ENCODE measurements around the gene ENO4.

Gene ENO4

DNA sequence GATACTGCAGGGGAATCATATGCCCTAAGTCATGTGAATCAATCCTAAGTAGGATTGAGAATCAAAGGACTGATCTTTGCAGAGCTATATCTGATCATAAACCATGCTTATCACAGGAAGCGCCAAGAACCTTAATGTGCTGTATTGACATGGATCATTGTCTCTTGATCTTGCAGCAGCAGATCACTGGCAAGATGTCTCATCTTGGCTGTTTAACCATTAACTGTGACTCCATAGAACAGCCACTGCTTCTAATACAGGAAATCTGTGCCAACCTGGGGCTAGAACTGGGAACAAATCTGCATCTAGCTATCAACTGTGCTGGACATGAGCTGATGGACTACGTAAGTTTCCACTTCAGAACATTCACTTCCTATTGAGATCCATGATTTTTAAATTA, 21.6 kb downstream of the ENO4 start:
- DNase-seq = no peak

DNA sequence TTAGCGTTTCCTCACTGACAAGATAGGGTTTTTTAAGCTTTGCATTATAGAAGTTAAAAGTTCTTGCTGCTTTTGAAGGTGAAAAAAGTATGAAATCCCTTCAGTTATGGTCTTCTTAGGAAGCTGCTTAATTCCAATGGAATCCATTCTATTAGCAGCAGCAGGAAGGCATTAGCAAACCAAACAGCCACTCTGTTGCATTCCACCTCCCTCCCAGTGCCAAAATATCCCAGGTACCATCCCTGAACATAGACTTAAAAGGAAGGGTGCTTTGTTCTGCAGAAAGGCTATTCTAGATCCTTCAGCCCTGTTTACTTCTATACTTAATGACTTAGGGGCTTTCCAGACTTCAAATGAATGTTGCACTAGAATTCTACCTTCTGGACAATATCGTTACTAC, 23.8 kb downstream of the ENO4 start:
- no peak for DNase-seq

DNA sequence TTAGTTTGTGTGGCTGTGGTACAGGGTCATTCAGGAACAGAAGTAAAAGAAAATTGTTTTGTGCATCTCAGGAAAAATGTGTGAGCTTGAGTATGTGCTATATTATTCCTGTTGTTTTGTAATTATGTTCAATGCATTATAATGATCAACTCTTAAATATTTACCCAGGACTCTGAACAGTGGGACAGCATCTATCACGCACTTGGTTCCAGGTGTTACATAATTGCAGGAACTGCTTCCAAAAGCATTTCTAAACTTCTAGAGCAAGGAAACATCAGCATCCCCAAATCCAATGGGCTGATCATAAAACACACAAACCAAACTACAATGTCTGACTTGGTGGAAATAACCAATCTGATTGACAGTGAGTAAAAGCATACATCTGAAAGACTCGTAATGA, 26.6 kb downstream of the ENO4 start:
- DNase-seq = no peak

DNA sequence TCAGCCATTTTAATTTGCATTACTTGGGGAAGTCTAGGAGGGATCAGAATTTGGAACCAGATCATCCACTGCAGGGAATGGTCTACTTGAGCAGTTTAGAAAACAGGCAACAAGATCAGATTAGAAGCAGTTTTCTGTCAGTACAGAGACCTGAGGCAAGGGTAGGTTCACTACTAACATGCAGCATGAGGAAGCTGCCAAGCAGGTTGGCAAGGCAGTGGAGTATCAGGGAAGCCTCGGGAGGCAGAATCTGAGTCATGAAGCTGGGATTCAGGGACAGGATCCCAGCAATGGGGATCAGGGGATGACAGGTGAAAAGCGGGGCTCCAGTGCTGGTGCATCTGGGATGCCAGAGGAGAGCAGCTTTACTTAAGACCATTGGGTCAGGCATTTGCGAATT, 28.1 kb downstream of the ENO4 start:
- no peak for DNase-seq

DNA sequence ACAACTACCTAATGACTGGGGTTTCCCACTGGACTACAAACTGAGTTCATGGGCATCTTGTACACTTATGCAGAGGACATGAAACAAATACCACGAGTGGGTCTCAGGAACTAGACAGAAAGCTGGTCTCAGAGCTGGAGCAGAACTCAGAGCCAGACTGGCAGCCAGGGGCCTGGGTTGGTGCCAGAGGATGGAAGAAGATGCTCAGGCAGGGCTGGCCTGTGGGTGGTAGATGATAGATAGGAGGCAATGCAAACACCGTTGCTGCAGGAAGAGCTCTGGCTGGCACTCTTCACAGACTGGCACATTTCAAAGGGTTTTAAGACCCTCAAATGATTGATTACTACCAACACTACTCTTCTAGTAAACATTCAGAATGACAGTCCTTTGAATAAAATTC, 28.8 kb downstream of the ENO4 start:
- no peak for DNase-seq

DNA sequence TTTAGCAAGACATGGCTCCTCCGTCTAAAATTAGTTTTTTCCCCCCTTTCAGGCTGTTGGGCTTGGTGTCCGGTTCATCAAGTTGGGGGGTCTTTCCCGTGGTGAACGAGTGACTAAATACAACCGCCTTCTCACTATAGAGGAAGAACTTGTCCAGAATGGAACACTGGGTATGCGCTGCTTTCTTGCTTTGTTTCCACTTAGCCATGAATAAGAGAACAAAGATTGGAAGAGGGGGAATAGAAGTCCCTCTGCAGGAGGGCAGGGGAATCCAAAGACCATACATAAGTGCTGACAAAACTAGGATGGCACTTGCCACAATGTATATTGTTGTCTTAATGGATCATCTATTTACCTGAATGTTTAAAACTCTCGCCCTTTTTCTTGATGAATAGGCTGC, 30.5 kb downstream of the ENO4 start:
- no peak for DNase-seq

DNA sequence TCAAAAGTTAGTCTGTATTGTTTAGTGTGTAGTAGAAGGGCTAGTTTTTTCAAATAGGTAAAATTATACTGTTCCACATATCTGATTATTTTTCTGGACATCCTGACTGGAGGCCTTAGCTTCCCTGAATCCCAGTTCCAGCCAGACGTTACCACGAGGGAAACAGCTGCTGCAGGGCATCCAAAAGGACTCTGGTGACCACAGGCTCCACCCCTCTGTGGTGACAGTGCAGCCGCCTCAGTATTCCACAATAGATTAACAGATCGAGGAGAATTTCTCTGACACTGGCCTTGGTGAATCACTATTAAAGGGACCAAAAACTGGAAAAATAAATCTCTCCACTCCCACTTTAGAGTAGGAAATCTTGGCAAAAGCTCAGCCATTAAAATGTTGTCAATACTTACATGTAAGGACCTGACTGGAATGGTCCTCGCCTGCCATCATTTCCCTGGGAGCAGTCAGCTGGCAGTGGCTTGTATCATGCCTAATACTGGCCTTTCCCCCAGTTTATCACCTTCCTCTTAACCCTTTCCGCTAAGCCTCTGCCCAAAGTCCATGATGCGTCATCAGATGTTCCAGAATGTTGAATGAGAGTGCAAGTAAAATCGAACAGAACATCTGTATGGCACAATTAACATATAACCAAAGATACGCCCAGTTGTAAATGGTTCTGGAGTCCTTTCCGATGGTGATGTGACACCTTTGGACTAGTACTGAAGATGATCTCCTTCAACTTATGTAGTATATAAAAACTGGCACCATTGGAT, 31.6 kb downstream of the ENO4 start:
- no peak for DNase-seq

DNA sequence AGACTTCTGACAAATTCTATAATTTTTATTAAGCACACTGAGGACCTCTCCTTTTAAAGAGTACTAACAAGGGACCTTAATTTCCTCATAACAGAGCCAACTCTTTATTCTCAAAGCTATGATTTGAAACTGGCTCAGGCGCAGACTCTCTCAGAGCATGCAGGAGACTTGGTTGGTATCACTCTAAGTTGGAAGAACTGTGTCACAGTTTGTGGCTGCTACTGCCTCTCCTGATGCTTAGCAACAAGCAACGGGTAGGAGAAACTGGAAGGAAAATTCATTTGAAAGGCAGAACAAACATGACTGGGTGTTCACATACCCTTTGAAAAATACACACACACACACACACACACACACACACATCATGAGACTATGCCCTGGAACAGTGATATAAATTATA, 33.3 kb downstream of the ENO4 start:
- no peak for DNase-seq

DNA sequence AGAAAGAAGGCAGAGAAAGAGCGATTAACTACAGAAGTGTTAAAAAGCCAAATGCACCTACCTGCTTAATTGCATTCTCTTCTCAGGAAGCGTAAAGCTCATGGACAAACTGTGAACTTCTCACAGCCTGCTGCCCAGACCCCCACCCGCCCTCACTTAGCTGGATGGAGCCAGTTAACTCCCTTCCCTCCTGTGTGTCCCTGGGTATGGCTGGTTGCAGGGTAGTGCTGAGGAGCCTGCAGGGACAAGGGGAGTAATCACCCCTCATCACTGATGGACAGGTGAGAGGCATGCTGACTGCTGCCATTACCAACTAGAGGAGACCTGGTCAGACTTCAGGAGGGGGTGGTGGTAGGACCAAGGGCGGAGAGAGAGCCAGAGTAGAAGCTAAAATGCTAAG, 37.5 kb downstream of the ENO4 start:
- DNase-seq = no peak

DNA sequence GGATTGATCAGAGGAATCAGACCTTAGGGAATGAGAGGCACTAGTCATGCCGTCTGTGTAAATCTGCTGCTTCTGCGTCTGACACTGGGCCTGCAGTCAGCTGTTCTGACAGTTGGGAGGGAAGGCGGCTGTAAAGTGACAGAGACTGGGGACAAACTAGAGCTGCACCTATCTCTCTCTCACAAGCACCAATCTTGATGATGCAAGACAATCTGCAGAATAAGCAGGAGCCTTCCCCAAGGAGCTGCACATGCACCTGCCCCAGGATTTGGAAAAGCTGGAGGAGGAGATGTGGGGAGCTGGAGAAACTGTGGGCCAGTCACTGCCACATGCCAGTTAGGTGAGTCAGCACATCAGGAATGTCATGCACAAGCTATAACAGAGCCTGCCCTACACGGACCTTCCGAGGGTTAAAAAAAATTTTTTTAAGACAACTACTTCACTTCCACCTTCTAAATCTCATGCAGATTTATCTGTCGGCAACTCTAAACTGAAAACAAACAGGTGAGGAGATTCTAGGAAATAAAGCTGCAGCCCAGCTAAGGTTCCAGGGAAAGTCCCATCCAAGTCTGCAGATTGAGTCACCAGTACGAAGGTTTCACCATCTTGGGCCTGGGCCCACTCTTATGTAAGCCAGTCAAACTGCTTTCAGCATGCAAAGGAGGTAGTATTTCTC, 39.2 kb downstream of the ENO4 start:
- no peak for DNase-seq

DNA sequence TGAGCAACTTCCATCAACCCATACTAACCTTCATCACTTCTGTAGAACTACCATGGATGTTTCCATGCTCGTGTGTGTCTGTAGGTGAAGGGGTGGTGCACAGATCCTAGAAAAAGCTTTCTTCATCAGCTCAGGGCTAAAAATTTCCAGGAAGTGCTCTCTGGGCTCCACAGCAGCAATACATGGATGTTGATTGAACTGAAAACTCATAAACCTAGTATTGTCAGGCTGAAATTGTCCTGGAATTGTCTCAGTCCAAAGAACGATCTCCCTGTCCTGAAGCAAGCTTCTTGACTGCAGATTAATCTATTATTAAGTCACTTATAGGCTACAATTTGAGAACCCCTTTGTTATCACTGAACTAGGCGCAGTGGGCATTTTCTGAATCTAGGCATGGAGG, 39.8 kb downstream of the ENO4 start:
- DNase-seq = no peak

DNA sequence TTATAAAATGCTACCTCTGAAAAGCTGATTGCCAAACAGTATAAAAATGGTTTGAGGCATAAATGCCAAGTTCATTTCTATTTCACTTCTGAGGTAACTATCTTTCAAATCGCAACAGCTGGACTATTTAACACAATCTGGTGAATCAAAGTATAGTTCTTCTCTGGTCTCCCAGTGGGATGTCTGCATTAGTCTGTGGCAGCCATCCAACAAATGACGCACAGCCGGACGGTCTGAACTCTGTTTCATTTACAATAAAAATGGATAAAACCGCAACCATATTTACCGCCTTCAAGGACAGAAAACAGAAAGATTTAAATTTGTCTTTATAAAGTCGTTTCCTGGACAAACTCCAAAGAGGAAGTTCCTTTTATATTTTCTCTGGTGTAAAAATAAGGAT, 41.9 kb downstream of the ENO4 start:
- no peak for DNase-seq

DNA sequence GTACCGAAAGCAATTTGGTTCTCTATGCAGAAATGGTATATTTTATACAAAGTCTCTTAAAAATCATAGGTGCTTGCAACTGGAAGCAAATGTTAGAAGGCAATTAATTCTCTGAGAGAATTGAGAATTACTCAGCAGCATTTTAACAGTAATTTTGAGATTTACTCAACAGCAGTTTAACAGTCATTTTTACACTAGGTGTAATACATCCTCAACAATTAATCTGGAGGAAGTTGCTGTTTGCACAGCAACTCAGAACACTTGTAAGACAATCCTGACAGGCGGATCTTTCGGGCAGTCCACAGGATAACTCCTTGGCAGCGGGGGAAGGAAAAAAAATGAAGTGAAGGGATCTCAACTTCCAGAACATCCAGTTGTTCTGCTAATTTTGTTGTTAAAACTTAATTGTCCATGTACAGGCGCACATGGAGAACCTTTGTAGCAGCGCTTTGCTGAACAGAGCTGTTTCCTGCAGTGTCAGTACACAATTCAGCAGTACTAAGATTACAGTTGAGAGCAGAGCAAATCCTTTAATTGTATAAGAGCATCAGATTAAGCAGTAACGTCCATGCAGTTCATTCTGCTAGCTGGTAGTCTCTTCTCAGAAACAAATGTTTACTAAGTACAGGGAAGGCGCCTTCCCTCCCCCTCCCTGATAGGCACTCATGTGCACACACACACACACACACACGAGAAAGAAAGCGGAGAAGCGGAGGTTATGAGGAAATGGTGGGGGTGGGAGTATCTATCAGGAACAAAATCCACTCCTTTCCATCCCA, 43.8 kb downstream of the ENO4 start:
- DNase-seq = peak; percentile 31

DNA sequence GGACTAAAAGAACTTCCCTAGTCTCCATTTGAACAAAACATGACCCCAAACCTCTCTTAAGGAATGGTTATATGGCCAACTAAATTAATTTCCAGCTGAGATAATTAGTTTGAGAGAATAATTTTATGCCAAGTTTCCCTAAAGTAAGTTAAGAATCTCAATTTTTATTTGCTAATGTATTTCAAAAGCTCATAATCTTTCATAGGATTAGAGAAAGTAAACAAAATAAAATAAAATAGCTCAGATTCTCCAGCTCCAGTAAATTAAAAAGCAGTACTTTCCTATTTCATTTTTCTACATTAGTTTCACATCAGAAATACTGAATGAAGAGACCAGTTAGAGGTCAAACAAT, 44.4 kb downstream of the ENO4 start:
- DNase-seq = no peak

DNA sequence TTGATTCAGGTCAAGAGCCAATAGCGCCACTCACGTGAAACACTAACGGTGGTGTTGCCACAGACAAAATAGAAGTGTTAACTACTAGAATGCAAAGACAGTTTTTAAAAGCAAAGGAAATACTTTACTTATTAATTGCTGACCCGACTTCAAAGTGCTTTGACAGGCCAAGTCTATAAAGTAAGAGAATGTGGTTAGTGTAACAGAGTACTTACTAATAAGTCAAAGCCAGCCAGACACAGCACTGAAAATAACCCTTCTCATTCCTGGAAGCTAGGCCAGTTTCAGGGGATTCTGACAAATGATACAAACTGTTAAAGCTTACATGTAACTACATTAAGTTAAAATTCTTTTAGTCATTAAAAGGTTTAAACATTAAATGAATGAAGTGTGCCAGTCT, 50.3 kb downstream of the ENO4 start:
- no peak for DNase-seq

DNA sequence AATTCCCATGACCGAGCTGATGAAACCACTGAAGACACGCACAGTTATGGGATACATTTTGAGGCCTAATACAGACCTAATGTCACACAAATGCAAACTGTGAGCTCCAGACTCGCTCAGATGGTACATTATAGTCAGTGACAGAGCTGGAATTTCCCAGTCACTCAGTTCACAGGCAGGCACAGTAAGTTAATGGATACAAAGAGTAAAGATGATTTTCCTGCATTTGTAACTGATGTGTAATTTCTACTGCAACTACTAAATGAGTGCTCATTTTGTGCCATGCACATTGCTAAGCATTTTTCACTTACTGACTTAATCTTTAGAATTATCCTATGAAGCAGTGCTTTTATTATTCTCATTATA, 56.5 kb downstream of the ENO4 start:
- DNase-seq = no peak

DNA sequence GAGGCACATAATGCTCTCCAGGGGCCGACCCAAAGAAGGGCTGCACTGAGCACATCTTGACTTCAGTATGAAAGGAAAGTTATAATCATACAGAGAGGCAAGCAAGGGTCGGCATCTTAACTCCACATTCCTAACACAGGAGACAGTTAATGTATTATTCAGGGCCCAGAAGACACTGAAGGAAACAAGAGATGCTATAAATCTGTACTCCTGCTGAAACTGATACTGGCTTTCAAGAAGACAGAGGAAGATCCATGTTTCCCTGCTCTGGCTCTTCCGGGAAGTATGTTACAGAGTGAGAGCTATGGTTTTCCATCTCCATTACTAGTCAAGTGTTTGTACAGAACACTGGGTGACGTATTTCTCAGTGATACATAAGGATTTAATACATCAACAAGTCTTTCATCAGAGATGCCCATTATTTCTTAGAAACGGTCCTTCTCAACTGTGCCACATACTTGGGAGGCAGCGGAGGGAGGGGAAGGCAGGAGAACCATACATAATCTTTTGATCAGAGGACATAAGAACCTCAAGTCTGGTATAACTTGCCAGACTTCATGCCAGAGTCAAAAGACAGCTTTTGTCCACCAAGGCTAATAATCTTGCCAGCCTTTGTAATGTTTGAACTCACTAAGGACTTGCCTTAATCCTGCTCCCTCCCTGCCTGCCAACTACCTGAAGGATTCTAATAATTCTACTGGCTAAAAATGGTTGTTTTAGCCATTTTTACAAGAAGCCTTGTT, 58.1 kb downstream of the ENO4 start:
- no peak for DNase-seq

DNA sequence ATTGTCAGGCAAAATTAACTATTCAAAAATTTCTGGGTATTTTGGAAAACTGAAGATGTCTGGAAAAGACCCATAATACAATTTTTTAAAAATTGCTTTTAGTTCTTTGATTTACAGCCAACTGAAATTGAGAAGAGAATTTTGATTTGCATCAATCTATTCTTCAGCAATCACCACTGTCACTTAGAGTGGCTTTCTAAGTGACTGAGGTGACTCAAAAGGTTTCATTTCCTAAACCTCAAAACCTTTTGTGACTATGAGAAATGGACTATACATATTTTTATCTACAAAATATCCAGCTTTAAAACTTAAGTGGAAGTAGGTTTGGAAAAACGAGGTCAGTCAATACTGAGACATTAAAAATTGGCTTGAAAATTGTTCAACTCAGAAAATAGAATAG, 60.0 kb downstream of the ENO4 start:
- DNase-seq = no peak

DNA sequence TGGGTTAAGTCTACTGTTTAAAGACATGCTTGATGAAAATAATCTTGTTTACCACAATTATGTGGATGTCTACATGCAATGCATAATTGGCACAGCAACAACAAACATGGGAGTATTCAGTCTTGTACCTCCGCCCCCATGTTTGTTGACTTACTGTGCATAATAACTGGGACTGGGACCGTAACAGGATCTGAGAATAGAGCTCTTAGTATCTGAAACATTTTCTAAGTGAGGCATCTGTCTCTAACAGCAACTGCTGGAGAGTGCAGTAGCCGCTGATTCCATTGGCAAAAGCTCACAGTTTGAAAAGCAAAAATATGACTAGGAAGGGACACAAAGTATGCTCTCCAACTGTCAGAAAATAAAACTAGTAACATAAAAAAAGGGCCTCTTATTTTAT, 61.6 kb downstream of the ENO4 start:
- peak; percentile 19 for DNase-seq

DNA sequence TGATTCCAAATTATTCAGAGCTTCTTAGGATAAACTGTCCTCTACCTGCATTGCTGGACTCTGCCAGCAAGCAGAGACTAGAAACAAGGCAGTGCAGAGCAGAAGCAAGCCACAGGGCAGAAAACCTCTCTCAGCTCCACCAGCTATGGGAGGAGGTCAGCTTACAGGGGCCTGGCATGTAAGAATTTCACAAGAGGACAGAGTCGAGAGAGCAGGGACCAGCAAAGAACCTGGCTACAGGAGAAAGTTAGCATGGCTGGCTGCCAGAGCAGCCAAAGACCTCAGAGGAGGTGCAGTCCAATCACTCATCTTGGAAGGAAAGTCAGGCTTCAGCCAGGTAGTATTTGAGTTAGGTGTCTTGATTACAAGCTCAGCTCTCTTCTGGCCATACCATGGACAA, 62.9 kb downstream of the ENO4 start:
- DNase-seq = no peak

DNA sequence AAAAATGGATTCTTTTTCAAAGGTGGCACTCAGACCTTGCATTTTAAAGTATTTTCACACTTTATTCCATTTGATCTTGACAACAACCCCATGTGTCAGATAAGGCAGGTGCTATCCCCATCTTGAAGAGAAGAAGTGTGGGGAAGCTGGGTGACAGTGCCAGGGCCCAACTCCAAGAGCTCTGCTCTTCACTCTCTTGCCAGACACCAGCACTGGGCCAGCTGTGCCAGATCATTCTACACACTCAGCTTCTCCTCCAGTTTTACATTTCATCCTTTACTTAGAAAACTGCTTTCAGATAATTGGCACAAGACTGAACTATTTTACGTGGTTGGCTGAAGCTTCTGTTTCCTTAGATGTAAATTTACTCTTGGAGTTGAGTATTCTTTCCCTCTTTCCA, 64.4 kb downstream of the ENO4 start:
- no peak for DNase-seq

DNA sequence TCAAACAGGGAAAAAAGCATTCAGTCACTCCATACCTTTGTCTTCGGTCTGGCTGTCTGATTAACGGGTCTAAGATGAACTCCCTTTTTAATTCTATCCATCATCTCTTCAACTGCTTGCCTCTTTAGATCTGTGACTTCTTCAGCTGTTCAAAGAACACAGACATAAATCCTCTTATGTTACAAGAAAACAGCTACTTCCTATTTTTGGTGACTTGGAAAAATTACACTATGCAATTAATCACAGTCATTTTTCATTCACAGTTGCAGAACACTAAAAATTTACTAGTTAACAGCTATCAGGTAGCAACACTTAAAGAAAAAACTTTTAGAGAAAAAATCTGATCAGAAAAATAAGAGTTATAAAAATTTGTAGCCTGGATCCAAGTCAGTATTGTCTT, 66.0 kb downstream of the ENO4 start:
- DNase-seq = no peak

DNA sequence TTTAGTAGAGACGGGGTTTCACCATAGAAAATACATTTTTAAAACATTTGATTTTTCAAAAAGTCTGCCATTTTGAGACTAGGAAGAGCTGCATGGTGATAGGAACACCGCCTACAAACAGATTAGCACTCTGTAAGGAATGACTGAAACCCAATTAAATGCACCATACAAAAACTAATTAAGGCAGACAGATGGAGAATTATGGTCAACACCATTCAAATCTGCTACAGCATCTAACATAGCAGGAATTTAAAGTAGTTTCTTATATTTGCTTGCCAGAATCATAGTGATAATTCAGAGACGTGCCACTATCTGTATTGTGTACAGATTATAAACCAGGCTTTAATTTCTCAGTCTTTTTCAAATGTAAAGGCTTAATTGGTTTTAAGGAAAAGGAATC, 68.2 kb downstream of the ENO4 start:
- DNase-seq = no peak

DNA sequence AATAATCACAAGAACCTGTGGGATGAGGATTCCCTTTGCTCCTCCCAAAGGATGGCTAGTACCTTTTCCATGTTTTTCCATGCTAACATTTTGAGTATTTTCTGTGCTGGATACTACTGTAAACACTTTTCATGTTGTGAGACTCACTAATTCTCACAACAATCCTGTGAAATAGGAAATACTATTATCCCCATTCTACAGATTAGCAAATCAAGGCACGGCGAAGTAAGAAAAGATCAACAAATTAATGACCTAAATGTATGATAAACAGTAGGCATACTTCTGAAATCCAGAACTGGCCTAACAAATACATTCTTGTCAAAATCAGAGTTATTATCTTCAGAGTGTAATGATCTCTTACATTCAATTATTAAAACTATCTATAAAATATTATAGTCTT, 69.3 kb downstream of the ENO4 start:
- DNase-seq = no peak
